Esophagus muscularis mucosa (tissue), 4 donors: Measurements from ENCODE around the gene METTL15. TPM values are rescaled to one million over a fixed set of nuclear protein-coding genes. Genes with fewer than 3 reads are reported as not detected.

Experiments used
- DNase-seq: peaks from one replicate; pipeline ENCODE4 v3.0.0-alpha.2; 2017; ENCODE audit errors: extremely low spot score
- H3K27ac ChIP-seq, 4 donors: fragments of 200-600 bp; sonication (generic); replicated peaks in 1 of 4; 1 replicate in 3 of 4; 2 replicates in 1 of 4; pipeline ENCODE4 v1.5.1; 2016 to 2019; ENCODE audit warnings: mild to moderate bottlenecking in 1 of 4
- H3K27me3 ChIP-seq, 4 donors: fragments of 200-600 bp; sonication (generic); one replicate each; pipeline versions ENCODE4 v1.5.1 to v1.6.0; 2016 to 2019
- H3K36me3 ChIP-seq, 4 donors: fragments of 200-600 bp; sonication (generic); one replicate each; pipeline ENCODE4 v1.5.1; 2016 to 2019
- H3K4me1 ChIP-seq, 4 donors: fragments of 200-600 bp; sonication (generic); one replicate each; pipeline ENCODE4 v1.5.1; 2016 to 2019
- H3K4me3 ChIP-seq, 4 donors: fragments of 200-600 bp; sonication (generic); 1 replicate in 2 of 4; 2 replicates in 2 of 4; pipeline ENCODE4 v1.5.1; 2016 to 2019; ENCODE audit warnings: mild to moderate bottlenecking in 4 of 4, moderate library complexity in 1 of 4
- H3K9me3 ChIP-seq, 4 donors: fragments of 200-600 bp; sonication (generic); 1 replicate in 3 of 4; 2 replicates in 1 of 4; pipeline ENCODE4 v1.5.1; 2016 to 2019
- EP300 ChIP-seq: sonication (generic); formaldehyde crosslinking; IDR thresholded peaks from one replicate; pipeline ENCODE4 v1.6.1; 2017; ENCODE audit warnings: antibody characterized with exemption
- POLR2A ChIP-seq: fragments of 450-650 bp; IDR thresholded peaks from one replicate; pipeline ENCODE4 v1.6.1; 2017; ENCODE audit warnings: antibody characterized with exemption, moderate library complexity, mild to moderate bottlenecking, low read depth
- POLR2AphosphoS5 ChIP-seq, 2 donors: sonication (generic); formaldehyde crosslinking; IDR thresholded peaks; one replicate each; pipeline ENCODE4 v1.6.1; 2017; ENCODE audit warnings: antibody characterized with exemption in 2 of 2
- WGBS: methylation state at CpG from one replicate; pipeline ENCODE4 v1.1.5; 2018; 5-methylcytosine and 5-hydroxymethylcytosine counted together
- intact Hi-C: fragments of 100-400 bp; cut with DNase I; formaldehyde crosslinking; loops from one replicate; pipeline ENCODE4 v1.15.1; 2023
- total RNA-seq, 4 donors: library from RNA; depleted of rRNA; stranded (reverse); fragments of >200 nt; gene quantifications; one replicate each; pipeline versions ENCODE4 v1.1.0 to v1.2.1, GENCODE V29; 2016
- TF ChIP-seq, protein P1 (sequence below), 3 experiments: fragments of 200-600 bp in 2 of 3; fragments of 450-650 bp in 1 of 3; sonication (generic) in 2 of 3; IDR thresholded peaks; one replicate each; pipeline ENCODE4 v1.5.1; 2017 to 2019; ENCODE audit warnings: antibody characterized with exemption in 3 of 3, mild to moderate bottlenecking in 2 of 3, moderate library complexity in 1 of 3

Gene METTL15
- total RNA-seq, 4 donors from 2014 or later = 7.5 to 10.0 (median 8.5) TPM

DNA sequence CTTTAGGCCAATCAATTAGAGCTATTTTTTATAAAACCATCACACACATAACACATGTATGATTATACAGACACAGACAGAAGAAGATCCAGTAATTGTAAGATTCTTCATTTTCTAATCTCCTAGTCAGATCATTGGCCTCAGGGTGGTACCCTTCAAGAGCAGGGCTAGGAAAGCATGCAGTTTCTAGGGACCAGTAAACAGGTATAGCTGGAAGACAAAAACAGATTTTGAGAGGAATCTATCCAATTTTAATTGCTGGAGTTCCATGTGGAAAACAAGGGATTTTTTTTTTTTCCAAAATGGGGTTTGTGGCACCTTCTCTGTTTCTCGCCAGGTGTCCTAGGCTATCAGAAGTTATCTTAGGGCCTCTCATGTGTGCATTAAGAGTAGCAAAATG lies 29.6 kb downstream of the METTL15 start:
- H3K4me1 ChIP-seq = no peaks in the 10 kb centered on the region
- H3K27me3 ChIP-seq = no peaks in the 10 kb centered on the region
- intact Hi-C loops = no loop called here
- no peak for TF ChIP-seq POLR2AphosphoS5 (IDR thresholded peaks at IDR 0.05)
- TF ChIP-seq POLR2A = no peak
- no peak for TF ChIP-seq EP300
- TF ChIP-seq, protein P1, sequence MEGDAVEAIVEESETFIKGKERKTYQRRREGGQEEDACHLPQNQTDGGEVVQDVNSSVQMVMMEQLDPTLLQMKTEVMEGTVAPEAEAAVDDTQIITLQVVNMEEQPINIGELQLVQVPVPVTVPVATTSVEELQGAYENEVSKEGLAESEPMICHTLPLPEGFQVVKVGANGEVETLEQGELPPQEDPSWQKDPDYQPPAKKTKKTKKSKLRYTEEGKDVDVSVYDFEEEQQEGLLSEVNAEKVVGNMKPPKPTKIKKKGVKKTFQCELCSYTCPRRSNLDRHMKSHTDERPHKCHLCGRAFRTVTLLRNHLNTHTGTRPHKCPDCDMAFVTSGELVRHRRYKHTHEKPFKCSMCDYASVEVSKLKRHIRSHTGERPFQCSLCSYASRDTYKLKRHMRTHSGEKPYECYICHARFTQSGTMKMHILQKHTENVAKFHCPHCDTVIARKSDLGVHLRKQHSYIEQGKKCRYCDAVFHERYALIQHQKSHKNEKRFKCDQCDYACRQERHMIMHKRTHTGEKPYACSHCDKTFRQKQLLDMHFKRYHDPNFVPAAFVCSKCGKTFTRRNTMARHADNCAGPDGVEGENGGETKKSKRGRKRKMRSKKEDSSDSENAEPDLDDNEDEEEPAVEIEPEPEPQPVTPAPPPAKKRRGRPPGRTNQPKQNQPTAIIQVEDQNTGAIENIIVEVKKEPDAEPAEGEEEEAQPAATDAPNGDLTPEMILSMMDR (IDR thresholded peaks at IDR 0.05) = no peak
- DNase-seq = no peak
- peaks cover 0 to 38% (median 12%) of the 10 kb centered on the region in 4 donors for H3K36me3 ChIP-seq
- no peak overlapping the region for H3K27ac ChIP-seq
- H3K9me3 ChIP-seq = peaks cover 0 to 12% (median 5%) of the 10 kb centered on the region in 4 donors
- no peak overlapping the region for H3K4me3 ChIP-seq
- WGBS = 96% methylated on average over 1 of the region's 1 CpG

DNA sequence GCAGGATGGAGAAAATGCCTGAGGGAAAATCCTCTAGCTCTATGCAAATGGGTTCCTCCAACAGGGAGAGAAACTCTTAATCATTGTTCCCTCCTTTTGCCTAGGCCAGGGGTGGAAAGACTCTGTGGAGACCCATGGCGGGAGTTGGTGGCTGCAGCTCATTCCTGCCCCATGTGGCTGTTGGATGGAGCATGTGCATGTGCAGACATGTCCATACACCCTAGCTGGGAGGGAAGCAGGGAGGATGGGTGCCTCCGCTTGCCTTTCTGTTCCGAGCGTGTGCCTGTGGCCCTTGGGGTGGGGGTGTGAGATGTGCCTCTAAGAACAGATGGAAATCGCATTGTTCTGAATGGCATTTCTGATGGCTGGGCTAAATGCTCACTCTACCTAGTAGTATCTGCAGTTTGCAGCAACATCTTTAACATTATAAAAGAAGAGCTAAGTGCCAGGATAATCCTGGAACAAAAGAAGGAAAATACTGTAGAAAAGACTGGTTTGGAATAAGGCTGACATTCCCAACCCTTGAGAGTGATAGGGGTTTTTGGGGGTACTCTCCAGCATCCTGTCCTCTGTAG lies 31.7 kb downstream of the METTL15 start:
- Histone ChIP-seq H3K4me1 (no peaks in the 10 kb centered on the region), H3K27me3 (no peaks in the 10 kb centered on the region), H3K9me3 (peaks cover 0 to 12% (median 5%) of the 10 kb centered on the region in 4 donors), H3K27ac (no peak overlapping the region), H3K4me3 (no peak overlapping the region), H3K36me3 (peaks cover 0 to 28% (median 6%) of the 10 kb centered on the region in 4 donors)
- TF ChIP-seq POLR2AphosphoS5 (IDR thresholded peaks at IDR 0.05) = no peak
- no peak for TF ChIP-seq EP300
- TF ChIP-seq, protein P1 (IDR thresholded peaks at IDR 0.05) = no peak
- no peak for TF ChIP-seq POLR2A
- WGBS = 95% methylated on average over 4 of the region's 5 CpGs
- DNase-seq = no peak
- intact Hi-C loops = no loop called here

DNA sequence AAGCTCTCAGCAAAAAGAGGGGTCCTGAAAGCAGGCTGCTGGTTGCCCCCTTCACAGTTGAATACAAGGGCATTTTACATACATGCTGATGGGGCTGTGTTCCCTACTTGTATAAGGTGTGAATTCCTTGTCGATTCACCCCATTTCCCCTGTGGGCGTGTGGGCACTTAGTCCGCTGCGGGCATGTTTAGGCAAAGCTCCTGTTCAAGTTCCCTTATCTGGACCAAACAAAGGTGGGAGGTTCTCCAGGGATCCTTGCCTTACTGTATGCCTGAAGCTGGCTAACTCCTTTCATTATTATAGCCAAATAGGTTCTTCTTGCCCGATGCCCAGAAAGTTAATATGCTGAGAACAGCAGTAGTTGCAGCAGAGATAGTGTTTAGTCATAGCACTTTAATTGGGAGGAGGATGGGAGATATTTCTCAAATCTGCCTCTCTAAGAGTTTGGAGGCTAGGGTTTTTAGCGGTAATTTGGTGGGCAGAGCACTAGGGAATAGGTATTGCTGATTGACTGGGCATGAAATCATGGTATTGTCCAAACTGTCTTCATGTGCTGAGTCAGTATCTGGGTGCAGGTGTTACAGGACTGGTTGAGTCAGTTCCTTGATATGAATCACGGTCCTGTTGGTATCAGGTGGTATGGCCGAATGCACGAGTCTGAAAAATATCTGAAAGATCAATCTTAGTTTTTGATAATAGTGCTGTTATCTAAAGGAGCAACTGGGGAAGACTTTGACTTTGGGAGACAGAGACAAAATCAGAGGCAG lies 32.7 kb downstream of the METTL15 start:
- Histone ChIP-seq H3K27me3 (no peaks in the 10 kb centered on the region), H3K27ac (no peak overlapping the region), H3K9me3 (peaks cover 0 to 12% (median 5%) of the 10 kb centered on the region in 4 donors), H3K36me3 (peaks cover 0 to 19% (median 2%) of the 10 kb centered on the region in 4 donors), H3K4me3 (no peak overlapping the region), H3K4me1 (peaks cover 0 to 2% (median 0%) of the 10 kb centered on the region in 4 donors)
- 96% methylated on average over 9 of the region's 9 CpGs for WGBS
- no peak for DNase-seq
- intact Hi-C loops = no loop called here
- TF ChIP-seq POLR2AphosphoS5 (IDR thresholded peaks at IDR 0.05) (no peak), EP300 (no peak), POLR2A (no peak)
- TF ChIP-seq, protein P1 (IDR thresholded peaks at IDR 0.05) = no peak

DNA sequence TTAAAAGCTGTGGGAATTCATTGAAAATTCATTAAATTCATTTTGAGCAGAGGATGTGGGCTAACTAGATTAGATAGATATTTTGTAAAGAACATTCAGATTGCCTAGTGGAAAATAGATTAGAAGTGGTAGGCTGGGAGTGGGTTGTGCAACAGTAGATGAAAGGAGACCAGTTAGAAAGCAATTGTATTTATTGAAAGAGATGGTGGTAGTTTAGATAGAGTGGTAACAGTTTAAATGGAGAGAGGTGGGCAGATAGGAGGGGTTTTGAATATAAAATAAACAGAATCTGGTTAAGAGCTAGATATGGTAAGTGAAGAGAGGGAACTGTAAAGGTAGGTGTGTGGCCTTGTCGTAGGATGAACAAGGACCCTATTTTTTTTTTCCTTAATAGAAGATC lies 34.5 kb downstream of the METTL15 start:
- no peak for DNase-seq
- TF ChIP-seq POLR2AphosphoS5 (IDR thresholded peaks at IDR 0.05) (no peak), POLR2A (no peak), EP300 (no peak)
- TF ChIP-seq, protein P1 (IDR thresholded peaks at IDR 0.05) = no peak
- H3K4me1 ChIP-seq = peaks cover 0 to 8% (median 0%) of the 10 kb centered on the region in 4 donors
- no peak overlapping the region for H3K27ac ChIP-seq
- intact Hi-C loops = no loop called here
- no peaks in the 10 kb centered on the region for H3K27me3 ChIP-seq
- peaks cover 0 to 12% (median 5%) of the 10 kb centered on the region in 4 donors for H3K9me3 ChIP-seq
- peaks cover 0 to 15% (median 0%) of the 10 kb centered on the region in 4 donors for H3K36me3 ChIP-seq
- 94% methylated on average over 1 of the region's 1 CpG for WGBS
- no peak overlapping the region for H3K4me3 ChIP-seq
